Measurements from ENCODE around the gene UCN.
"Not testable (repeated sequence)": the region's sequence is repeated elsewhere in the genome, so short reads cannot be mapped to it uniquely, and the experiment has no call there.

The UCN gene

GRCh38 chr2:27313882-27314645 lies 5.8 kb upstream of the UCN start:
- DNase-seq, result no peak

GRCh38 chr2:27312152-27312551 lies 3.9 kb upstream of the UCN start:
- no peak for DNase-seq

DNA sequence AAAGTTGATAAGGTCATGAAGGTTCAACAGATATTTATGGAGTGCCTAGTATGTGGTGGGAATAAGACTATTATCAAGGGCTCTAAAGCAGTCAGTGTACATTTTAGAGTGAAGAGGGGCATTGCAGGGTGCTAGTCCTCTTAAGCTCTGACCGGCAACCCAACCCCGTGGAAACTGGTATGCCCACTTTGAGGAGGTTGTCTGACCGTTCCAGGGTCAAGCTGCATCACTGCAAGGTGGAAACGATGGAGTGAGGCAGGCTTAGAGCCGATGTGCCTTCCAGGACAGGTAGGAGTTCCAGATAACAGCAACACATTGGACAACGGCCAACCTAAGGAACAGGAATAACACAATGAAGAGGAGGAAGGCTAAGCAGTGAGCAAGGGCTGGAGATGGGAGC lies 1.4 kb upstream of the UCN start:
- no peak for DNase-seq

DNA sequence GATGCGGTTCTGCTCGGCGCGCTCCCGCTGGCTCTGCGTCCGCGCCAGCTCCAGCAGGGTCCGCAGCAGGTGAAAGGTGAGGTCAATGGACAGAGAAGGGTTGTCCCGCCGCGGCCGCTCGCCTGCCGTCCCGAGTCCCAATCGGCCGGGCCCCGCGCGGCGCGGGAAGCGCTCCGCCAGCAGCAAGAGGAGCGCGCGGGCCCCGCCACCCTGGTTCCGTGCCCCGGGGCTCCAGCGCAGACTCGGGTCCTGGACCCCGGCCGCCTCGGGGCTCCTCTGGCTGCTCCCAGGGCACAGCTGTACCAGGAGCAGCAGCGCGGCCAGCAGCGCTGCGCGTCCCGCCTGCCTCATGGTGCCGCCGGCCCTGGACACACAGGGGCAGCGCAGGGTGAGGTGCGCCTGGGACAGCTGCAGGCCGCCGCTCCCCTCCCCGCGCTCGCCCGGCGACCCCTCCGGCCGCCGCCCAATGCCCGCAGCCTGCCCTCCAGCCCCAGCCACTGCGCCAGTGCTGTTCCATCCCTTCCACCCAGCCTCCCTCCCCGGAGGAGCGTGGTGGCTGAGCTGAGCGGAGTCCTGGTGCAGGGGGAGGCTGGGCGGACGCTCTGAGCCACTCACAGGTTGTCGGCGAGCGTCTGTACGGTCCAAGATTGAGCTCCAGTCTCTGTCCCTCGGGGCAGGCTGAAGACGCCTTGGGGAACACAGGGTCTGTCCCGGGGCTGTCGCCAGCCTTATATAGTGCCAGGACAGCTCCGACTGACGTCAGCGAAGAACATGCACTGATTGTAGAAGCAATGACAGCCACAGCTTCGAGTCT lies 493 bp downstream of the UCN start:
- DNase-seq, result no peak

GRCh38 chr2:27307287-27307544 lies 1.0 kb downstream of the UCN start:
- DNase-seq, result no peak

DNA sequence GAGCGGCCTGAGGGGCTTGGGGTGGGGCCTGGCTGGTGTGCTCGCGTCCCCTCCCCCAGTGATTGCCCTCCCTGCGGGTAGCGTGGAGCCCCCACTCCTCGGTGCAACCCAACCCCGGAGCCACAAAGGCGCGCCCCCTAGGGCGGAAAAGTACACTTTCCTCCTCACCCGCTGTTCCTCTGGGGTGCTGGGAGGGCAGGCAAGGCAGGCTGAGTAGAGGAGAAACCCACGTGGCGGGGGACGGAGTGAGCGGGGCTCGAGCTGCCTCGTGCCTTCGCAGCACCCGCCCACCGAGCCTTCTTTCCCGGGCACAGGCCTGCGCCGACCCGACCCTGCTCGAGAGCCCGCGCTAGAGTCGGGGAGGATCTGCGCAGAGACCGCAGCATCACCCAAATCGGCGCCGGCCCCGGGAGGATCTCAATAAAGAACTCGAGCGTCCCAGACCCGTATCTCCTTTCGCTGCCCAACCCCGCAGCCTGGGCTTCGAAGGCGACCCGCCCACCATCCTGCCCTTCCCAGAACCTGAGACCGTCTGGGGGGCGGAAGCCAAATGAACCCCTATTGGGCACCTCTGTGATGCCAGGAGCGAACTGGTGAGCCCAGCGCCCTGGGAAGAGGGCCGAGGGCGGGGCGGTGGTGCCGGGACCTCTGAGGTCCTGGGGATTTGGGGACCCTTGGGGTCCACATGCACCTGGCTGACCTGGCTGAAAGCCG lies 1.5 kb downstream of the UCN start:
- DNase-seq, result no peak

DNA sequence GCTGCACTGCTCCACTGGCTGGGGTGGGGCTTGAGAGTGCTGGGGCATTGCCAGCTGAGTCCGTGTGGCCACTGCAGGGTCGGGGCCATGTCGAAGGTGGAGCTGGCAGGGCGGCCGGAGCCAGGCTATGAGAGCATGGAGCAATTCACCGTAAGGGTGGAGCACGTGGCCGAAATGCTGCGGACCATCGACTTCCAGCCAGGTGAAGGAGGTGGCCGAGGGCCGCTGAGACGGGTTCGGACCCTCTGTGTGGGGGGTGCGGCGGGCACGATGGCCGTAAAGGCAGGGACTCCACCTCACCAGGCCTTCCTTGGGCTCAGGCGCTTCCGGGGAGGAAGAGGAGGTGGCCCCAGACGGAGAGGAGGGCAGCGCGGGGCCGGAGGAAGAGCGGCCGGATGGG lies 2.1 kb downstream of the UCN start:
- DNase-seq, result no peak

GRCh38 chr2:27305516-27305915 lies 2.7 kb downstream of the UCN start:
- no peak for DNase-seq

GRCh38 chr2:27304488-27305240 lies 3.6 kb downstream of the UCN start:
- no peak for DNase-seq

DNA sequence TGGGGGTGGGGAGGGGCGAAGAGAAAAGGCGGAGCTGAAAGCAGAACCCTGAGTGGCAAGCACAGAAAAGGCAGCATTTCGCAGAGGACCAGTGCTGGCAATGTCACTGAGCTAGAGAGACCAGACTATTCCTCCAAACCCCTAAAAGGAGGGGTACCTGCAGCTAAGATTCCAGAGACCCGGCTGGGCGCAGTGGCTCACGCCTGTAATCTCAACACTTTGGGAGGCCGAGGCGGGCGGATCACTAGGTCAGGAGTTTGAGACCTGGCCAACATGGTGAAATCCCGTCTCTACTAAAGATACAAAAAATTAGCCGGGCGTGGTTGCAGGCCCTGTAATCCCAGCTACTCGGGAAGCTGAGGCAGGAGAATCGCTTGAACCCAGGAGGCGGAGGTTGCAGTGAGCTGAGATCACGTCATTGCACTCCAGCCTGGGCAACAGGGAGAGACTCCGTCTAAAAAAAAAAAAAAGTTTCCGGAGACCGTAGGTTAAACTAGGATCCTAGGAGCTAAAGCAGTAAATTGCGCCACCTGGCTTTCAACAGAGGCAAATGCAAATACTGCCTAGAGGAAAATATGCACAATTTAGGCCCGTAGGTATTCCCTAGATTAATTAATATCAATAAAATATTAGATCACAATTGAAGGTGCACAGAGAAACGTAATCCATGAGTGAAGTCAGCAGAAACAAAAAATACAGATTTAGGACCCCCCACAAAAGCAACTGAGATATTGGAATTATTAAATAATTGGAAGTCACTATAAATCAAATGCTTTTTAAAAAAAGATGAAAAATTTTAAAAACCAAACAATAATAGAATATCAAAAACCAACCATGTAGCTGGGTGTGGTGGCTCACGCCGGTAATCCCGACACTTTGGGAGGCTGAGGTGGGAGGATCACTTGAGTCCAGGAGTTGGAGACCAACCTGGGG lies 4.9 kb downstream of the UCN start:
- peak; percentile 57 for DNase-seq

DNA sequence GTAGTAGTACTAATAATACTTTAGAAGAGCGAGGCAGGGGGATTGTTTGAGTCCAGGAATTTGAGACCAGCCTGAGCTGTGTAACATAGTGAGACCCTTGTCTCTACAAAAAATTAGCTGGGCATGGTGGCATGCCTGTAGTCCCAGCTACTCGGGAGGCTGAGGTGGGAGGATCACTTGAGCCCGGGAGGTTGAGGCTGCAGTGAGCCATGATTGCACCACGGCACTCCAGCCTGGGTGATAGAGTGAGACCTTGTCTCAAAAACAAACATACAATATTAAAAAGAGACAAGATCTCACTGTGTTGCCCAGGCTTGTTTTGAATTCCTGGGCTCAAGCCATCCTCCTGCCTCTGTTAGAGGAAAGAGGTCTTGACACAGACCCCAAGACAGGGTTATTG lies 7.6 kb downstream of the UCN start:
- DNase-seq, result not testable (repeated sequence)

DNA sequence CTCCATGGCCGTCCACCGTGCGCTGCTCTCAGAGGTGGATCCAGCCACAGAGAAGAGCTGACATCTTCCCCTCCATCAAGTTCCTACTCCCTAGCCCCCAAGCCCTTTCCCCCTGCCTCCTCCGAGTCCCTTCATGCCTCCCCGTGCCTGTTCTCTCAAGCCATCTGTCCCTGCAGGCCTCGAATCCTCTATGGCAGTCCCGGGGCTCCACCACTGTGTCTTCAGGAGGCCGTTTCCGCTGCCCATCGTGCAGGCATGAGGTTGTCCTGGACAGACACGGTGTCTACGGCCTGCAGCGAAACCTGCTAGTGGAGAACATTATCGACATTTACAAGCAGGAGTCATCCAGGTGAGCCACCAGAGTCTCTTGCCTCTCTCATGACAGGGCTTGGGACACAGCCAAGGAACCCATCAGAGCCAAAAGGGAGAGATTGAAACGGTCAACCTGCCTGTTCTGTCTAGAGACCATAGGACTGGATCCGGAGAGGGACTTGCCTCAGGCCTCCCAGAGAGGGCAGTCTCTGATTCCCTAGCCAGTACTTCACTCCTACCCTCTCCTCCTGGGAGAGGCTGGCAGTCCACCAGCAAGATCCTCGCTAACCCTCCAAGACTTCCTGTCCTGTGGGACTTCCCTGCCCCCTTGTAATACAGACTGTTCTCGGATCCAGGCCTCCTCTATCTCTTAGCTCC lies 9.7 kb downstream of the UCN start:
- DNase-seq, result no peak

GRCh38 chr2:27297195-27297594 lies 11.1 kb downstream of the UCN start:
- DNase-seq, result no peak

DNA sequence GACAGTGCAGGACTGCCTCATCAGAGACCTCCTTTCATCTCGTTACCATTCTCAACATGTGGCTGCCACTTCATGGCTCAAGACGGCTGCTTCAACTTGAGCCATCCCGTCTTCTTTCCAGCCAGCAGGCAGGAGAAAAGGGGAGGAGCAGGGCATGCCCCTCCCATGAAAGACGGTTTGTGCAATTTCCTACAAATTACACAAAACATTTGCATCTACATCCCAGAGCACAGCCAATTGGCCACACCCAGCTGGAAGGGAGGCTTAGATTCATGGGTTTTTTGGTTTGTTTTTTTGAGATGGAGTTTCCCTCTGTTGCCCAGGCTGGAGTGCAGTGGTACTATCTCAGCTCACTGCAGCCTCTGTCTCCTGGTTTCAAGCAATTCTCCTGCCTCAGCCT lies 11.8 kb downstream of the UCN start:
- DNase-seq, result no peak

- DNase-seq, result no peak
Observed at GRCh38 chr2:27294928-27295327, 13.3 kb downstream of the UCN start.

GRCh38 chr2:27291865-27292264 lies 16.4 kb downstream of the UCN start:
- no peak for DNase-seq

- DNase-seq, result no peak
Observed at GRCh38 chr2:27290549-27290948, 17.7 kb downstream of the UCN start.

GRCh38 chr2:27288610-27289009 lies 19.6 kb downstream of the UCN start:
- DNase-seq, result no peak

- no peak for DNase-seq
Observed at GRCh38 chr2:27285481-27285880, 22.8 kb downstream of the UCN start.

- no peak for DNase-seq
Observed at GRCh38 chr2:27284996-27285395, 23.2 kb downstream of the UCN start.

GRCh38 chr2:27282892-27283291 lies 25.4 kb downstream of the UCN start:
- DNase-seq, result no peak

Data from NCI-H1092 (cell line).